GM11168 (cell line): ENCODE results near the gene KIF1A.

Experiments
- in situ Hi-C: fragments of 300-500 bp; cut with MboI; formaldehyde crosslinking; loops from one replicate; pipeline ENCODE4 v1.12.0; 2022; ENCODE audit warnings: low sequenced_read_pairs; ENCODE audit not compliant: unreplicated experiment

Gene KIF1A

GRCh38 chr2:240672701-240673190 is 147.3 kb downstream of the KIF1A start:
- in situ Hi-C loops: no loop called here

GRCh38 chr2:240672076-240672700 is 147.8 kb downstream of the KIF1A start:
- in situ Hi-C loops: no loop called here

- in situ Hi-C loops: no loop called here
These were observed 149.1 kb downstream of the KIF1A start for GRCh38 chr2:240670950-240671349.

- in situ Hi-C loops: no loop called here
These were observed 149.6 kb downstream of the KIF1A start for GRCh38 chr2:240670402-240670801.

- in situ Hi-C loops: no loop called here
These were observed 155.4 kb downstream of the KIF1A start for GRCh38 chr2:240664622-240665021.
